Endothelial cell of umbilical vein (primary cell): ENCODE data around the gene ZAR1. TPM values are rescaled to one million over a fixed set of nuclear protein-coding genes. Genes with fewer than 3 reads are reported as not detected.

ENCODE experiments used
- BruUV-seq: library from RNA; stranded (reverse); fragments of 400-500 nt; replicated peaks from 2 replicates; lab custom pipeline; 2021; lab: Mats Ljungman, UMichigan
- CTCF ChIA-PET: fragments of 300-600, 350-600 bp; sonication (Branson Sonifier 250); formaldehyde crosslinking; loops from one replicate; lab custom pipeline; 2021; ENCODE audit warnings: antibody characterized with exemption, inconsistent platforms; lab: Charles Lee
- POLR2A ChIA-PET: fragments of 300-600, 350-600 bp; sonication (Branson Sonifier 250); formaldehyde crosslinking; loops from one replicate; lab custom pipeline; 2021; ENCODE audit warnings: antibody characterized with exemption, inconsistent platforms; lab: Charles Lee
- DNase-seq: peaks from one replicate; pipeline ENCODE4 v3.0.0-alpha.2; 2011; ENCODE audit warnings: low read depth, low spot score
- FAIRE-seq: peaks from 2 replicates; lab custom pipeline; 2011; peaks lifted over from hg19 to GRCh38; lab: Jason Lieb, UNC
- H2AFZ ChIP-seq: 2 replicates; pipeline ENCODE4 v1.6.0; 2012; ENCODE audit warnings: low read depth, low read length, control low read depth, inconsistent platforms
- H3K27ac ChIP-seq: 2 replicates; pipeline ENCODE4 v1.5.1; 2011; ENCODE audit warnings: low read depth, mild to moderate bottlenecking, control low read depth, low read length, moderate library complexity; ENCODE audit not compliant: insufficient read depth
- H3K27me3 ChIP-seq, 2 experiments: 2 replicates each; pipeline versions ENCODE4 v1.6.0 to v1.6.1; 2011; ENCODE audit warnings: low read length in 2 of 2, mixed read lengths in 1 of 2; ENCODE audit not compliant: control insufficient read depth in 2 of 2, insufficient read depth in 2 of 2
- H3K36me3 ChIP-seq, 2 experiments: 2 replicates in 1 of 2; 3 replicates in 1 of 2; pipeline ENCODE4 v1.5.1; 2011; ENCODE audit warnings: low read length in 2 of 2, mild to moderate bottlenecking in 1 of 2, moderate library complexity in 1 of 2; ENCODE audit not compliant: control insufficient read depth in 2 of 2, insufficient read depth in 2 of 2; ENCODE audit errors: extremely low read depth in 1 of 2
- H3K4me1 ChIP-seq: 3 replicates; pipeline ENCODE4 v1.5.1; 2011; ENCODE audit warnings: mild to moderate bottlenecking, low read length; ENCODE audit not compliant: control insufficient read depth, insufficient read depth; ENCODE audit errors: extremely low read depth
- H3K4me2 ChIP-seq: 2 replicates; pipeline ENCODE4 v1.6.1; 2011; ENCODE audit warnings: low read length, control low read depth, mixed read lengths; ENCODE audit not compliant: insufficient read depth
- H3K4me3 ChIP-seq, 3 experiments: fragments of 200-600 bp in 1 of 3; sonication (generic), shearing (Covaris generic) in 1 of 3; replicated peaks in 1 of 3; 2 replicates each; pipeline ENCODE4 v1.5.1; 2011 to 2016; ENCODE audit warnings: control low read depth in 3 of 3, low read length in 3 of 3, mild to moderate bottlenecking in 2 of 3, inconsistent platforms in 1 of 3, low read depth in 1 of 3, moderate library complexity in 1 of 3; ENCODE audit not compliant: insufficient read depth in 1 of 3
- H3K79me2 ChIP-seq: 2 replicates; pipeline ENCODE4 v1.6.0; 2012; ENCODE audit warnings: low read length, inconsistent platforms; ENCODE audit not compliant: control insufficient read depth, insufficient read depth
- H3K9ac ChIP-seq: replicated peaks from 2 replicates; pipeline ENCODE3; 2011; ENCODE audit warnings: low read length, control low read depth; ENCODE audit not compliant: insufficient read depth; ENCODE audit errors: extremely low read depth
- H3K9me1 ChIP-seq: replicated peaks from 3 replicates; pipeline ENCODE4 v1.6.0; 2011; ENCODE audit warnings: mild to moderate bottlenecking, low read length; ENCODE audit not compliant: control insufficient read depth, insufficient read depth; ENCODE audit errors: extremely low read depth
- H3K9me3 ChIP-seq: replicated peaks from 2 replicates; pipeline ENCODE4 v1.5.1; 2012; ENCODE audit warnings: low read length, inconsistent platforms; ENCODE audit not compliant: control insufficient read depth, insufficient read depth
- H4K20me1 ChIP-seq: replicated peaks from 2 replicates; pipeline ENCODE3; 2011; ENCODE audit warnings: mild to moderate bottlenecking, low read length; ENCODE audit not compliant: control insufficient read depth, insufficient read depth; ENCODE audit errors: extremely low read depth
- EZH2 ChIP-seq: IDR thresholded peaks from 2 replicates; pipeline ENCODE4 v1.6.1; 2012; ENCODE audit warnings: borderline replicate concordance, low read depth, mild to moderate bottlenecking, moderate library complexity, low read length, inconsistent platforms; ENCODE audit not compliant: severe bottlenecking
- FOS ChIP-seq: IDR thresholded peaks from 2 replicates; pipeline ENCODE4 v1.6.1; 2011; ENCODE audit warnings: mild to moderate bottlenecking, low read length, moderate library complexity, borderline replicate concordance; ENCODE audit not compliant: insufficient read depth
- GATA2 ChIP-seq: IDR thresholded peaks from 2 replicates; pipeline ENCODE4 v1.7.0; 2011; ENCODE audit warnings: low read depth, mild to moderate bottlenecking, moderate library complexity, mixed read lengths, low read length; ENCODE audit not compliant: insufficient read length, insufficient read depth
- JUN ChIP-seq: IDR thresholded peaks from 2 replicates; pipeline ENCODE4 v1.6.1; 2011; ENCODE audit warnings: borderline replicate concordance, low read depth; ENCODE audit not compliant: insufficient read length, insufficient read depth
- MYC ChIP-seq: IDR thresholded peaks from one replicate; pipeline ENCODE4 v1.6.1; 2011; ENCODE audit warnings: mild to moderate bottlenecking, low read depth, low read length
- POLR2A ChIP-seq: IDR thresholded peaks from 2 replicates; pipeline ENCODE4 v1.6.1; 2012; ENCODE audit warnings: low read depth, mild to moderate bottlenecking, control low read depth, low read length
- POLR2AphosphoS5 ChIP-seq: IDR thresholded peaks from 2 replicates; pipeline ENCODE4 v1.6.1; 2012; ENCODE audit warnings: low read depth, mild to moderate bottlenecking, control low read depth, low read length, moderate library complexity; ENCODE audit not compliant: insufficient read depth
- dilution Hi-C: fragments of 300-500 bp; cut with MboI; formaldehyde crosslinking; loops from one replicate; pipeline ENCODE4 v1.15.0; 2019; ENCODE audit warnings: low sequenced_read_pairs; ENCODE audit not compliant: extremely low pct_ligation_motif_present
- intact Hi-C: fragments of 100-400 bp; cut with micrococcal nuclease; formaldehyde crosslinking; loops from one replicate; pipeline ENCODE4 v1.10.0; 2022
- polyA plus RNA-seq, 4 experiments: library from polyadenylated mRNA; depleted of rRNA in 3 of 4; stranded (reverse) in 3 of 4; unstranded in 1 of 4; fragments of >200 nt; gene quantifications; 2 replicates each; pipeline versions ENCODE4 v1.2.1 to v1.2.3, GENCODE V29; 2011 to 2012; ENCODE audit warnings: missing spikeins in 1 of 4
- total RNA-seq: library from RNA; stranded (reverse); gene quantifications from 2 replicates; pipeline ENCODE4 v1.2.3, GENCODE V29; 2021
- TF ChIP-seq, protein P1 (sequence below), 2 donors: IDR thresholded peaks; 1 replicate in 1 of 2; 2 replicates in 1 of 2; pipeline ENCODE4 v1.5.1; 2011; ENCODE audit warnings: low read length in 2 of 2, mild to moderate bottlenecking in 2 of 2, moderate library complexity in 2 of 2, control low read depth in 1 of 2, inconsistent platforms in 1 of 2, low read depth in 1 of 2; ENCODE audit not compliant: insufficient read depth in 1 of 2; ENCODE audit errors: extremely low read depth in 1 of 2
- TF ChIP-seq, protein P2 (sequence below): IDR thresholded peaks from 2 replicates; pipeline ENCODE4 v1.6.1; 2011; ENCODE audit not compliant: insufficient read depth, insufficient read length

ZAR1 gene
- total and polyA plus RNA-seq, 2 donors (not counting 3 experiments of a cell fraction or from before 2014, with no cell fraction given) = not detected

- POLR2A ChIA-PET = no interaction called here
These were observed 17.3 kb upstream of the ZAR1 start for GRCh38 chr4:48472794-48473193.

More at GRCh38 chr4:48472794-48473193, 17.3 kb upstream of the ZAR1 start:
- Histone ChIP-seq H2AFZ (no peak overlapping the region), H3K79me2 (no peaks in the 10 kb centered on the region), H3K36me3 (no peaks in the 10 kb centered on the region), H4K20me1 (no peaks in the 10 kb centered on the region), H3K9me1 (no peaks in the 10 kb centered on the region), H3K4me1 (no peaks in the 10 kb centered on the region), H3K9ac (no peak overlapping the region), H3K4me2 (no peak overlapping the region), H3K27ac (no peak overlapping the region), H3K4me3 (no peak overlapping the region), H3K9me3 (no peaks in the 10 kb centered on the region), H3K27me3 (peaks cover 9 to 12% of the 10 kb centered on the region in 2 experiments)
- CTCF ChIA-PET = interaction anchor here (1.5 kb wide), 1 partner anchor 26 kb away, joined by 3 read pairs; no protein-coding TSS in a partner anchor
- no TSS peak for BruUV-seq
- intact Hi-C loops = no loop called here
- TF ChIP-seq EZH2 (no peak), POLR2A (no peak), JUN (no peak), POLR2AphosphoS5 (no peak), MYC (no peak), GATA2 (no peak), FOS (no peak)
- TF ChIP-seq, protein P1, sequence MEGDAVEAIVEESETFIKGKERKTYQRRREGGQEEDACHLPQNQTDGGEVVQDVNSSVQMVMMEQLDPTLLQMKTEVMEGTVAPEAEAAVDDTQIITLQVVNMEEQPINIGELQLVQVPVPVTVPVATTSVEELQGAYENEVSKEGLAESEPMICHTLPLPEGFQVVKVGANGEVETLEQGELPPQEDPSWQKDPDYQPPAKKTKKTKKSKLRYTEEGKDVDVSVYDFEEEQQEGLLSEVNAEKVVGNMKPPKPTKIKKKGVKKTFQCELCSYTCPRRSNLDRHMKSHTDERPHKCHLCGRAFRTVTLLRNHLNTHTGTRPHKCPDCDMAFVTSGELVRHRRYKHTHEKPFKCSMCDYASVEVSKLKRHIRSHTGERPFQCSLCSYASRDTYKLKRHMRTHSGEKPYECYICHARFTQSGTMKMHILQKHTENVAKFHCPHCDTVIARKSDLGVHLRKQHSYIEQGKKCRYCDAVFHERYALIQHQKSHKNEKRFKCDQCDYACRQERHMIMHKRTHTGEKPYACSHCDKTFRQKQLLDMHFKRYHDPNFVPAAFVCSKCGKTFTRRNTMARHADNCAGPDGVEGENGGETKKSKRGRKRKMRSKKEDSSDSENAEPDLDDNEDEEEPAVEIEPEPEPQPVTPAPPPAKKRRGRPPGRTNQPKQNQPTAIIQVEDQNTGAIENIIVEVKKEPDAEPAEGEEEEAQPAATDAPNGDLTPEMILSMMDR (IDR thresholded peaks at IDR 0.05; ENCODE audit: extremely low read depth in 1 of 2, insufficient read depth in 1 of 2, low read depth in 1 of 2, low read length in 2 of 2) = no peak
- TF ChIP-seq, protein P2, sequence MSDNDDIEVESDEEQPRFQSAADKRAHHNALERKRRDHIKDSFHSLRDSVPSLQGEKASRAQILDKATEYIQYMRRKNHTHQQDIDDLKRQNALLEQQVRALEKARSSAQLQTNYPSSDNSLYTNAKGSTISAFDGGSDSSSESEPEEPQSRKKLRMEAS = no peak
- dilution Hi-C loops = no loop called here
- FAIRE-seq (no peak), DNase-seq (no peak)
